Activated CD8-positive, alpha-beta memory T cell treated with anti-CD3 and anti-CD28 coated beads, Interleukin-2, amount 50 U/mL, for 4 hours (primary cell): ENCODE measurements around the gene XKR7.
"Not testable (repeated sequence)": the region's sequence is repeated elsewhere in the genome, so short reads cannot be mapped to it uniquely, and the experiment has no call there.

Source experiments
- DNase-seq: peaks from one replicate; pipeline ENCODE4 v3.0.0-alpha.2; 2020

The XKR7 gene

GRCh38 chr20:32019156-32019510 lies 51.2 kb downstream of the XKR7 start:
- no peak for DNase-seq

- no peak for DNase-seq
Observed at GRCh38 chr20:32019563-32020463, 51.9 kb downstream of the XKR7 start.

DNA sequence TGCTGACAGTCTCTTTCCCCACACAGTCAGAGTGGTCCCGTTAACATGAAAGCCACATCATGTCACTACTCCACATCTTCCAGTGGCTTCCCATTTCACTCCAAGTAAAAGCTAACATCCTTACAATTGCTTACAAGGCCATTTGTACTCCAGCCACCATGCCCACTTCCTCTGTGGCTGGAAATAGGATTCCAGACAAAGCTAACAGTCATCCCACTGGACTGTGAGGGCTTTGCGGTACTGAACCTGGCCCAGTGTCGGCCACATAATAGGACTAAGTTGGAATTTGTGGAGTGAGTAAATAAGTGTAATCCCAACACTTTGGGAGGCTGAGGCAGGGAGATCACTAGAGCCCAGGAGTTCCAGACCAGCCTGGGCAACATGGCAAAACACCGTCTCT lies 53.1 kb downstream of the XKR7 start:
- no peak for DNase-seq

DNA sequence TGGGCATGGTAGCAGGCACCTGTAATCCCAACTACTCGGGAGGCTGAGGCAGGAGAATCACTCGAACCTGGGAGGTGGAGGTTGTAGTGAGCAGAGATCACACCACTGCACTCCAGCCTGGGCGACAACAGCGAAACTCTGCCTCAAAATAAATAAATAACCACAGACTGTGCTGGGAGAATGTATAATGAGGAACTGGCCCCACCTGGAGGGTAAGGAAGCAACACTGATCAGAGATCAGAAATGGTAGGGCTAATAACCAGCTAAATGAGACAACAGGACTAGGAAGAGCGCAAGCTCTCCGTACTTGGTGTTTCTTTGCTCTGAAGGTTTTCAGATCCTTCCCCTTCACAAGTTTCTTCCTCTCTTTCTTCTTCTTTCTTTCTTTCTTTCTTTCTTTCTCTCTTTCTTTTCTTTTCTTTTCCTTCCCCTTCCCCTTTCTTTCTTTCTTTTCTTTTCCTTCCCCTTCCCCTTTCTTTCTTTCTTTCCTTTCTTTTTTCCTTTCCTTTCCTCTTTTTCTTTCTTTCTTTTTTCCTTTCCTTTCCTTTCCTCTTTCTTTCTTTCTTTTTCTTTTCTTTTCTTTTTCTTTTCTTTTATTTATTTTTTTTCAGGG lies 56.8 kb downstream of the XKR7 start:
- DNase-seq = no peak

- no peak for DNase-seq
Observed at GRCh38 chr20:32027643-32028042, 59.7 kb downstream of the XKR7 start.

DNA sequence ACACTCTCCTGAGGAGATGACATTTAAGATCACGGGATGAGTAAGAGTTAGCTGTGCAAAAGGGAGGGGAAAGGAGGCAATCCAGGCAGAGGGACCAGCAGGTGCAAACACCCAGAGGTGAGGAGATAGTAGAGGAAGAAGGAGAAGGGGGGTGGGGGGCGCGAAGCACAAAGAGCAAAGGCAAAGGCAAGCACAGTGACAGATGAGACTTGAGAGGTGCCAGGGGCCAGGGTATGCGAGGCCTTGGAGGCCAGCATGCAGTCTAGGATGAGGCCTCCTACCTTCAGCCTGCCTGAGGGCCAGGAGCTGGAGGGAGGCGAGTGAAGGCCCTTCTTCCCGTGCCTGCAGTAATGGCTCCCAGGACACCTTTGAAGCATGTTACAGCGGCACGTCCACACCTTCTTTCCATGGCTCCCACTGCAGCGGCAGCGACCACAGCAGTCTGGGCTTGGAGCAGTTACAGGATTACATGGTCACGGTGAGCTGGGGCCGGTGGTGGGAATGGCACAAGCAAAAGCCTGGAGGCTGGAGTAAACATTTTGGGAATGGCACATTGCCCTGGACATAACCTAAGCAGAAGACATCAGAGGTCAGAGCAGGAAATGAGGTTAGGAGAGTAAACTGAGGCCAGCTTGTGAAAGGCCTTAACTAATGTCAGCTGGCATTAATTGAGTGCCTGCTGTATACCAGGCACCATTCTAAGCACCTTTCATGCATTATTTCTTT lies 60.9 kb downstream of the XKR7 start:
- no peak for DNase-seq

DNA sequence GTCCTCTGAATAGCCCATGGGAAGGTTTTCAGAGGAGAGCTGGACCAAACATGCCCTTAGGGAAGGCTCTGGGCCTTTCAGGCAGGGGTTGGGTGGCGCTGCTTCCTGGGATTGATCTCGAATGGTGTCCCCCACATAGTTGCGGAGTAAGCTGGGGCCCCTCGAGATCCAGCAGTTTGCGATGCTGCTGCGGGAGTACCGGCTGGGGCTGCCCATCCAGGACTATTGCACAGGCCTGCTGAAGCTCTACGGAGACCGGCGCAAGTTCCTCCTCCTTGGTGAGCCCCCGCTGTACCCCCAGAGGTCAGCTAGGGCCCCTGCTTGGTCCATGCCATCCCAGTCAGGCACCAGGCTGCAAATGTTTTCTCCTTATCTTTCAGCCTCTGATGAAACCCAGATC lies 61.6 kb downstream of the XKR7 start:
- no peak for DNase-seq

DNA sequence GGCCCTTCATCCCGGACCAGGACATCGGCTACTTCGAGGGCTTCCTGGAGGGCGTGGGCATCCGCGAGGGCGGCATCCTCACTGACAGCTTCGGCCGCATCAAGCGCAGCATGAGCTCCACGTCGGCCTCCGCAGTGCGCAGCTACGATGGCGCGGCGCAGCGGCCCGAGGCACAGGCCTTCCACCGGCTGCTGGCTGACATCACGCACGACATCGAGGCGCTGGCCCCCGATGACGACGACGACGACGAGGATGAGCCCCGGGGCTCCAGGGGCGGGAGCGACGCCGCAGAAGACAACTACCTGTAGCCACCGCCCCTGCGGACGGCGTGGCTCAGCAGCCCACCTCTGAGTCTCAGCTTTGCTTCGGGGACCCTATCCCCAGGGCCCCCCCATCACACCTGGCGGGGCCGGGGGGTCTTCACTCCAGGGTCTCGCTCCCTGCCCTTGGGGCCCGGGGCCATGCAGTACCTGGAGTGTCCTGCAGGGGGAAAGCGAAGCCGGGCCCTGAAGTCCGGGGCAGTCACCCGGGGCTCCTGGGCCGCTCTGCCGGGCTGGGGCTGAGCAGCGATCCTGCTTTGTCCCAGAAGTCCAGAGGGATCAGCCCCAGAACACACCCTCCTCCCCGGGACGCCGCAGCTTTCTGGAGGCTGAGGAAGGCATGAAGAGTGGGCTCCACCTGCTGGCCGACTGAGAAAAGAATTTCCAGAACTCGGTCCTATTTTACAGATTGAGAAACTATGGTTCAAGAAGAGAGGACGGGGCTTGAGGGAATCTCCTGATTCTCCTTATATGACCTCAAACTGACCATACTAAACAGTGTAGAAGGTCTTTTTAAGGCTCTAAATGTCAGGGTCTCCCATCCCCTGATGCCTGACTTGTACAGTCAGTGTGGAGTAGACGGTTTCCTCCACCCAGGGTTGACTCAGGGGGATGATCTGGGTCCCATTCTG lies 63.3 kb downstream of the XKR7 start:
- DNase-seq = peak; percentile 49

DNA sequence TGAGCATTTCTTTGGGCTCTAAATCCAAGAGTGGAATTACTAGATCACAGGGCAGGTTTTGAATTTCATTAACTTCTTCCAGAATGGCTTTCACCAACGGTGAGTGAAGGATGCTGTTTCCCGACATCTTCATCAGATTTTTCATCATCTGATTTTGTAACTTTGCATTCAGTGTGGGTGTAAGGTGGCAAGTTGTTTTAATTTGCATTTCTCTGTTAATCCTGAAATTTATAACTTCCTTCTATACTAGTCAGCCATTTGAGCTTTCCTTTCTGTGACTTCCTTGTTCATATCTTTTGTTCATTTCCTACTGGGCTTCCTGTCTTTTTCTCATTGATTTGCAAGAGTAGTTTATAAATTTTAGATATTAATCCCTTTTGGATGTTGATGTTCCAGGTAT lies 65.4 kb downstream of the XKR7 start:
- DNase-seq = no peak

GRCh38 chr20:32033721-32034120 lies 65.8 kb downstream of the XKR7 start:
- DNase-seq = not testable (repeated sequence)

DNA sequence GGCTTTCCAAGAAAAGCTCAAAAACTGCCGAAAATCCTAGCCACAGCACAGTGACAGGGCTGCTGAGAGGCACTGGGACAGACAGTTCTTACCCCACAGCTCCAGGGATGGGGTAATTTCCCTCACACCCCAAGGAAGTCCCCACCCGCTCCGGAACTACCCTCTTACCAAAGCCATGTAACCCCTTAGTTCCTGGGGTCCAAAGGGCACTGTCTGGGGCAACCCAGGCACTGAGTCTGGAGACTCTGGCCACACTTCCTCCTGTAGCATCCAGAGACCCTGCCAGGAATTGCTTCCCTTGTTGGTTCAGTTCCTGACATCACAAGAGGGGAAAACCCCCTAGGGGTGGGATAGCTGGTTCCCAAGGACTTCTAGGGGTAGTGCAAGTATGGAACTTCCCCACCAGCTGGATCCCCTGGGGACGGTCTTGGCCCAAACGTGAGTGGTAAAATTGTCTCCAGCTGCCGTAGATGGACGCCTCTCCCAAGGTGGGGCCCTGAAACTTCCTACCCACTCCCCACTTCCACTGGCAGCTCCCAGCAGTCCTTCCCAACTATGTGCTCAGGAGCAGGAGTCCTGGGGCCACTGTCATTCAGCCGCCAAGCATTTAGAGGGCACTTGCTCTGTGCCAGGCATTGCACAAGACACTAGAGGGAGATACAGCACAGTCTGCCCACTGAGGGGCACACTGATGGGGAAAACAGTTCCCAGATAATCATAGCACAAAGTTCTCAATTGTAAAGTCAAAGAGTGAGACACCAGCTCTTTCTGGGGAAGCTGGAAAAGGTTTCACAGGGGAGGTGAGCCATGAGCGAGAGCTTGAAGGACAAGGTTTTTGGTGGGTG lies 66.9 kb downstream of the XKR7 start:
- DNase-seq = no peak

DNA sequence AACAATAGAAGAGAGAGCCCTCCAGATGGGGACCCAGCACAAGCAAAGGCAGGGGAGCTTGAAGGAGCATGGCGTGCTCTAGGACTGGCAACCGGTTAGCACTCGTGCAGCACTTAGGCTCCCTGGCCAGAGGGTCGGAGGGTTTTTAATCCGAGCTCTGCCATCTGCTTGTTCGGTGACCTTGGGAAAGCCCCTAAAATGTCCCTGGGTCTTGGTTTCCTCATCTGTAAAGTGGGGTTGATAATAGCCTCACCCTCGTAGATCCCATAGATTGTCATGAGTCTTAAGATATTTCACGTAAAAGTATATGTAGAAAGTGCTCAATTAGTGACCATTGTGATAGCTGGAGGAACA lies 67.5 kb downstream of the XKR7 start:
- DNase-seq = no peak

DNA sequence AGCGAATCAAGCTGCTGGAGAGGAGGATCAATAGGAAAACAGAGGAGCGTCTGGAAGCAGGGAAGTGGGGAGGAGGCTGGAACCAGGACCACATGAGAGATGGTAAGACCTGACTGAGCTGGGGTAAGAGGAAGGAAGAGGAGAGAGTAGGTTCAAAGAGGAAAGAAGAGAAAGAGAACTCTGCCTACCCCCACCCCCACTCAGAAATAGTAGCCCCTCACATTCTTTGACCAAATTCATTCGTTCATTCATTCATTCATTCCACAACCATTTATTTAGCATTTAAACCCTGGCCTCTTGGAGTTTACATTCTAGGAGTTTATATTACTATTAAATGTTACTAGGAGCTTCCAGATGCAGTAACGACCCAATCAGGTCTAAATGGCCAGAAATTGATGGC lies 68.3 kb downstream of the XKR7 start:
- no peak for DNase-seq

- no peak for DNase-seq
Observed at GRCh38 chr20:32036716-32037485, 69.0 kb downstream of the XKR7 start.

- DNase-seq = no peak
Observed at GRCh38 chr20:32037929-32038328, 70.0 kb downstream of the XKR7 start.

DNA sequence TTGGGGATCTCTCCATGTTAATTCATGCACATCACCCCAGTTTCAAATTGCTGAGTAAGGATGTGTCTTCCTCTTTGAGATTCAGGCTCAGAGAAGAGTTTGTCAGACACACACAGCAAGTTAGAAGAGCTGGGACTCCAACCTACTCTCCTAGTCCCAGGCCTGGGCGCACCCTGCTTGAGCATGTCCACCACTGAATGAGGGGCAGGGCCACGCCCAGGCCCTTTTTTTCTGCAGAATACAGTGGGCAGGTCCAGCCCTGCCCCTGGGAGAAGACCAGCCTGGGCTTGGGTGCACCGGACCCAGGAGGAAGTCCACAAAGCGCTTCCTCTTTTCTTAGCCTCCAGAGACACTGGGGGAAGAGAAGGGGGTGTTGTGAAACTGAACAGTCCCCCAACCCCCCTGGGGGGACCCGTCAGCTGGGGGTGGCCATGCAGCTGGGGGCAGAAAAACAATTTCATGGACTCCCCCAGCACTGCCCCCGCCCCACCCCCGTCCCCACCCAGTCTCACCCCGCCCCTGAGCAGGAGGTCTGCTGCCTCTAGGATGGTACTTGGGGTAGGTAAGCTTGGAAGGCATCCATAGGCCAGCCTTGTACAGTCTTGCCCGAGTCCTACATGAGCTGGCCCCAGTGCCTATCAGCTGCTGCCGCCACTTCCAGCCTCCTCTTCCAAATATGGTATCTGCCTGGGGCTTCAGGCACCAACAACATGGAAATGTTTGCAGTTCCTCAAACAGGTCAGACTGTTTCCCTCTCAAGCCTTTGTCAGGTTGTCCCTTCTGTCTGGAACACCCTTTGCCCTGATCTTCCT lies 72.4 kb downstream of the XKR7 start:
- DNase-seq = no peak

DNA sequence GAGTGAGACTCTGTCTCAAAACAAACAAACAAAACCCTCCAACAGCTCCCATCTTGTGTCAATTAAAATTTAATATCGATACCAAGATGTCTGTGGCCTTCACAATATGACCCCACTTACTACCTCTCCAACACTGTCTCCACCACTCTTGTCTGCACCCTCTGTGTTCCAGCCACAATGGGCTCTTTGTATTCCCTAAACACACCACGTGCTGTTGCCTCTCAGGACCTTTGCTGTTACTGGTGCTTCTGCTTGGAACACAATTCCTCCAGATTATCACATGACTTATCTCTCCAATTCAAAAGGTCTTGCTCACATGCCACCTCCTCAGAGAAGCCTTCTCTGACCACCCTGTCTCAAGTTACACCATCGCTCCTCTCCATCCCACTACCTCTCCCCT lies 78.0 kb downstream of the XKR7 start:
- DNase-seq = no peak

DNA sequence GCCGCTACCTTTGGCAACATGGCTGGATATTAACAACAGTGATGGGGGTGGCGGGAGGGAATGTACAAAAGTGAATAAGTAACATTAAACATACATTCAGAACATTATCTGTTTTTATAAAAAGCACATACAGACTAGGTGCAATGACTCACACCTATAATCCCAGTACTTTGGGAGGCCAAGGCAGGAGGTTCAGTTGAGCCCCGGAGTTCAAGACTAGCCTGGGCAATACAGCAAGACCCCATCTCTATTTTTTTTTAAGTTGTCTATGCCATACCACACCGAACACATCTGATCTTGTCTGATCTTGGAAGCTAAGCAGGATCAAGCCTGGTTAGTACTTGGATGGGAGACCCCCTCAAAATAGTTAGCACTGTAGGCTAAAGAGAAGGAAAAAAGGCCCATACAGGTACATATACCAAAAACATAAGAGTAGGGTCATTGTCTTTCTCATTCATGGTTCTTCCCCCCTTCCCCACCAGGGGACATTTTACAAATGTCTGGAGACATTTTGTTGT lies 82.4 kb downstream of the XKR7 start:
- DNase-seq = no peak

DNA sequence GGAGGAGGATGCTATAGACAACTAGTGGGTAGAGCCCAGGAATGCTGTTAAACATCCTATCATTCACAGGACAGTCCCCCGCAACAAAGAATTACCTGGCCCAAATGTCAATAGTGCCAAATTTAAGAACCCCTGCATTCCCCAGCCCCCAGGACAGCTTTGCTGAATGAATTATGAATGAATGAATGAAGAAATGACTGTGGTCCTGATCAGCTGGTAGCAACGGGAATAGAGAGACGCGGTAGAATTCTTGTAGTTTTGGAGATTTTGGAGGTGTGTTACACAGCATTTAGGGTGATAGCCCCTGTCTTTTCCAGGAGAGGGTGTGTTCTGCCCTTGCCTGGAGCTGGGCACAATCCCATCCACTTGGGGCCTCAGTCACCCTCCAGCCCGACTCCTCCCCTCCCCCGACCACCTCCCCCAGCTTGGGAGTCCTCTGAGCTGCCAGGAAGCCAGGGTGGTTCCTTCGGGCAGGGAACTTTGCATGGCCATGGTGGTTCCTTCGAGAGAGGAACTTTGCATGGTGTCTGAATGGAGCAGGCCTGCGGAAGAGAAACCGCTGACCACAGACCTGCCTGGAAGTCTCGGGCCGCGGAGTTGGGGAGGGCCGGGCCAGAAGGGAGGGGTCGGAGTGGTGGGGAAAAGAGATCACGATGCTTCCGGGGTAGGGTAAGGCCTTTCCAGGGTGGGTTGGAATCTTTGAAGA lies 83.1 kb downstream of the XKR7 start:
- DNase-seq = no peak
